ENCODE data around the gene PVALB. TPM values are rescaled to one million over a fixed set of nuclear protein-coding genes. Genes with fewer than 3 reads are reported as not detected.

Gene PVALB
- total and polyA plus RNA-seq, 2 of the 4 experiments (the other 2 are of a cell fraction) = not detected

GRCh38 chr22:36835903-36836302 lies 19.1 kb upstream of the PVALB start:
- no peaks in the 10 kb centered on the region; the same call in 1 of the 2 replicates for H3K9me3 ChIP-seq (ENCODE audit: control insufficient read depth, insufficient read depth, low read length)
- in situ Hi-C loops (cut with MboI; ENCODE audit: low sequenced_read_pairs) = no loop called here
- dilution Hi-C loops (cut with HindIII; ENCODE audit: low sequenced_read_pairs, unreplicated experiment) = no loop called here
- H3K4me1 ChIP-seq (ENCODE audit: control insufficient read depth, insufficient read depth, low read length) = no peaks in the 10 kb centered on the region
- no peak overlapping the region for H2AK5ac ChIP-seq (ENCODE audit: low read depth, low read length)
- no peak overlapping the region for H3K9ac ChIP-seq (ENCODE audit: low read depth, low read length)
- WGBS, 2 experiments (ENCODE audit: extremely low coverage in 2 of 2, insufficient read length in 1 of 2) = 17% methylated on average over 2 of the region's 5 CpGs; no CpG with 5 or more reads in 1 of the 2 experiments
- BruUV-seq (replicated peaks) = no TSS peak
- no peak overlapping the region for H2BK120ac ChIP-seq (ENCODE audit: low read depth, low read length)
- no peak overlapping the region for H2BK15ac ChIP-seq (ENCODE audit: low read depth, low read length)
- CTCF ChIA-PET = no interaction called here
- H2AFZ ChIP-seq (replicated peaks; ENCODE audit: low read length, poor library complexity) = no peak overlapping the region
- no peak overlapping the region for H2BK5ac ChIP-seq (ENCODE audit: low read depth, low read length, poor library complexity, severe bottlenecking)
- no peak overlapping the region for H3K4me2 ChIP-seq (ENCODE audit: low read depth, low read length)
- H4K91ac ChIP-seq (ENCODE audit: insufficient read depth, low read depth, low read length) = no peak overlapping the region
- H4K5ac ChIP-seq (ENCODE audit: low read depth, low read length) = no peak overlapping the region
- H3K27ac ChIP-seq (ENCODE audit: insufficient read depth, low read length) = no peak overlapping the region
- no peaks in the 10 kb centered on the region for H3K36me3 ChIP-seq (ENCODE audit: control insufficient read depth, insufficient read depth, low read length)
- intact Hi-C loops (cut with micrococcal nuclease) = no loop called here
- no peak overlapping the region for H3K18ac ChIP-seq (ENCODE audit: low read depth, low read length)
- DNase-seq (no peak), ATAC-seq (ENCODE audit: low read depth) (no peak)
- no peak overlapping the region for H3K4me3 ChIP-seq (ENCODE audit: insufficient read depth, low read depth, low read length)
- no peak for TF ChIP-seq RCOR1 (IDR thresholded peaks at IDR 0.05; ENCODE audit: insufficient replicate concordance, low read length)
- H4K20me1 ChIP-seq (ENCODE audit: insufficient read depth, low read length) = no peaks in the 10 kb centered on the region
- H2BK20ac ChIP-seq (ENCODE audit: low read depth, low read length) = no peak overlapping the region
- H4K8ac ChIP-seq (ENCODE audit: low read depth in 2 of 2, low read length in 2 of 2) = no peak overlapping the region
- H3K23ac ChIP-seq (ENCODE audit: low read depth, low read length) = no peak overlapping the region
- H3K56ac ChIP-seq (ENCODE audit: extremely low read depth, insufficient read depth, low read length) = no peak overlapping the region
- no peaks in the 10 kb centered on the region for H3K79me1 ChIP-seq (ENCODE audit: low read depth in 1 of 2, low read length in 2 of 2)
- no peaks in the 10 kb centered on the region for H3K9me1 ChIP-seq (ENCODE audit: insufficient read depth, low read length)
- POLR2A ChIA-PET (ENCODE audit: unreplicated experiment) = no interaction called here
- no peak overlapping the region for H2AK9ac ChIP-seq (replicated peaks; ENCODE audit: low read depth, low read length, poor library complexity)
- H3K27me3 ChIP-seq (ENCODE audit: control insufficient read depth, insufficient read depth, low read length) = peaks cover 11% of the 10 kb centered on the region
- no peak overlapping the region for H3K14ac ChIP-seq (replicated peaks; ENCODE audit: low read depth, low read length)
- no peak overlapping the region for H3K4ac ChIP-seq (ENCODE audit: low read depth, low read length)
